Measurements from ENCODE around the gene TDO2. TPM values are rescaled to one million over a fixed set of nuclear protein-coding genes. Genes with fewer than 3 reads are reported as not detected.

TDO2 gene
- 0.92 TPM for total RNA-seq

DNA sequence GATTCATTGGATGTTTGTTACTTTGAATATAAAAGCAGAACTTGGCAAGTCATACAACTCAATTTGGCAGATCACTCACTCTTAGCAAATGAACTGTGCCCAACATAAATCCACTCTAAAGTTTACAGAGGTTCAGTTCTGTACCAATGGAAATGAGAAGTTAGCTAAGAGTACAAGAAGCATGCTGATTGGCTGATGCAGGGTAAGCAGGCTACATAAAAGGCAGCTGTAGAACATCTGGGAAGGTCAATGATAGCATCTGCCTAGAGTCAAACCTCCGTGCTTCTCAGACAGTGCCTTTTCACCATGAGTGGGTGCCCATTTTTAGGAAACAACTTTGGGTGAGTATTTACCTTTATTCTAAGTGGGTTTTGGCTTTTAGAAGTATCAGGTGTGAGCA is at the start of gene TDO2:
TSS of gene TDO2 (plus strand) at position 244 of the 400 bp plus-strand sequence. CDS start at position 307, 63 bp downstream.

DNA sequence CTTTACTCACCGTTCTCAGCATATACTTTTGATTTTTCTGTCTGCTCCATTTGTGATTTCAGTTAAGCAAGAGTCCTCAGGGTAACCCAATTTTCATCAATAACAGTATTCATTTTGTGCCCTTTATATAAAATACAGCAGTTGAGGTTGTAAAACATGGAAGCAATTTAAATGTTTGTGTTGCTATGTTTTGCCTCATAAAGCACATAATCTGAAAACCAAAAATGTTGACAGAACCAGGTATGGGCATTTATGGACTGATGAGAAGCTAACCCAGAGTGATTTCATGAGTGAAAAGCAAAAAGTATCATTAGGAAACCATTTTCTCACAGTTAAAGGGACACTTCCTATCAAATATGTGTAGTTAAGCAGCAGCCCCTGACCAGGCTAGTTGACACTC is 37.3 kb upstream of the TDO2 start, which contains the start of gene ASIC5:
TSS of gene ASIC5 (minus strand) at position 101 of the 400 bp plus-strand sequence. CDS start at position 50, 51 bp downstream.

DNA sequence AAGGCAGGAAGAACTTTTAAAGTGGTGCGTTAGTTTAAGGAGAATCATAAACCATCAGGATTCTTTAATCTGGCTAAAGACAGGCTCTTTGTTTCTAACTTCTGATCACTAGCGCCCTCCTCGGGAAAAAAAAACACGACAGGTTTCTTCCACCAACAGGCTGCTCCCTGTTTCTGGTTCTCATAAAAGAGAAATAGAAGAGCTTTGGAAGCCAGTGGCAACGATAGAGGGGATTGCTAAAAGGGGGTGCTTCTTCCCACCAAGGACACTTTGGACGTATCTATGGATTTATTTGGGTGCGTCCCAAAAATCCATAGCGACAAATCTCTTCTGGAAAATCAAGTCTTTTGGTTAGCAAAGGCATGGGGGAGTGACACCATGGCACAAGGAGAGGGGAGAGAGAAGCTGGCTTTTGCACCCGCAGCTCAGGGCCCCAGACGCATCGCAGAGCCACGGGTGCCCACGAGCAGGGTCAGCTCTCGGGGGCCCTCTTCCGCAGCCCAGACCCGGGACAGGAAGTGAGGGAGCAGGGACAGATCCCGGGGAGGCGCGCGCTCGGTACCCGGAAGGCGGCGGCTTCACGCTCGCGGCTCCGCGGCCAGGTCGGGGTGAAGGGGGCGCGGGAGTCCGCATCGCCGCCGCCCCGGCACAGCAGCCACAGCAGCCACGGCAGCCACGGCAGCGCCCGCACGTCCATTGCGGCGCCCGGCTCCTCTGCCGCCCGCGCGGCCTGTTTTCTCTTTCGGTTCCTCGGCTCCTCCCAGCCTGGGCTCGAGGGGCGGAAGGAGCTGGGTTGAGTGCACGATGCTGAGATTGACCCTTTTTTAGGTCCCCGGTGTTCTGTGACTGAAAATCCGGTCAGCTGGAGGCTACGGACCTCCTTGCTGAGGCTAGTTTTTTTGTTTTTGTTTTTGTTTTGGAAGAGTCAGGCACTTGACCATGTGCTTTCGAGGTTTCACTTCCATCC is 49.9 kb downstream of the TDO2 start, which contains the start of gene CTSO:
TSS of gene CTSO (minus strand) at position 716 of the 967 bp plus-strand sequence. CDS start at position 697, 19 bp downstream.

Other genes starting within 250 kb of the TDO2 start
- gene GUCY1A1, start 236.8 kb upstream of the TDO2 start, total RNA-seq: 264 TPM
- 115 TPM for gene GUCY1B1, start 144.7 kb upstream of the TDO2 start, total RNA-seq
- gene ASIC5, start 37.4 kb upstream of the TDO2 start, total RNA-seq: not detected
- 9.9 TPM for gene CTSO, start 50.2 kb downstream of the TDO2 start, total RNA-seq

Measured in diencephalon (tissue), 1 donor.